ENCODE measurements around the gene METTL4.
A peak's percentile ranks its signal among the peaks of the same experiment; 100 is the strongest.

Gene METTL4

DNA sequence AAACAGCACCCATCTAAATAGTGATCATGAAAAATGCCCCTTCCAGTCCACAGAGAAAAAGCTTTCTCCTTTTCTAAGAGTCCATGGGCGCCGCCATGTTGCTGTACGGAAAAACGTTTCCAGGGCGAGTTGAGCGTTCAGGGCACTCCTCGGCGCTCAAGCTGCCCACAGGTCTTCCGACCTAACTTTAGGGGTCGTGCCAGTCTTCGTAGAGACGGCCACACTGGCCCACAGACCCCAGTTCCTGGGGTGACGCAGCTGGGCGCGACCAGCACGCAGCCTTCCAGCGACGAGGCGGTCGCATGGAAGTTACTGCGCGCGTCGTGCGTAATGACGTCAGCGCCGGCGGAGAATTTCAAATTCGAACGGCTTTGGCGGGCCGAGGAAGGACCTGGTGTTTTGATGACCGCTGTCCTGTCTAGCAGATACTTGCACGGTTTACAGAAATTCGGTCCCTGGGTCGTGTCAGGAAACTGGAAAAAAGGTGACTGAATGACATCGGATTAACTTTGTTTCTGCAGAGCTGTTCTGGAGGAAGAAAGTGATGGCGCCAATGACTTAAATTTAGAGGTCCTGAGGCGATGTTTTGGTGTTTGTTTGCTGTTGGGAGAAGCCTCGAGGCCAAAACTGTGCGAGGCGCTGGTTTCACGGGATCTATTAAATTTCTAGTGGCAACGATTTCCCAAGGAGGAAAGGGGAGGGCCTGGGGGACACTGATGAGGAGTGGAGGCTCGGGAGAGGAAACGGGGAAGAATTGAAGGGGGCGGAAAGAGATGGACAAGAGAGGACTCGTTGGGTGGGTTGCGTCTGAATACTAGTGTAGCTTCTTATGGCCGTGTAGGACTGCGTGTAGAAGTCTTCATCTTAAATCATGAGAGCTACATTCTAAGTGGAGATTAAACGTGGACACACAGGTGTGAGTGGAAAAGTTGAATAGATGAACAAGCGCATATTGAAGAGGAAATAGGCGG is at the start of gene METTL4, which contains the start of gene NDC80:
Gene METTL4, minus strand, starts transcription at position 306 of the 971 bp plus-strand sequence. CDS start 4,289 bp downstream, outside the sequence.
Gene NDC80, plus strand, starts transcription at position 358 of the 971 bp plus-strand sequence. CDS start 1,429 bp downstream, outside the sequence.
- Histone ChIP-seq H3K27me3 (ENCODE audit: control insufficient read depth in 1 of 2, insufficient read depth in 2 of 2, low read length in 2 of 2) (no peaks in the 10 kb centered on the region), H3K4me3 (ENCODE audit: low read depth in 1 of 2, low read length in 2 of 2) (peak within 1 kb of the TSS; percentile 72 to 94), H3K36me3 (ENCODE audit: insufficient read depth, low read length) (no peaks in the 10 kb centered on the region), H3K27ac (ENCODE audit: low read depth, low read length) (peak within 1 kb of the TSS; percentile 68), H3K4me1 (ENCODE audit: insufficient read depth, low read length) (peaks cover 13% of the 10 kb centered on the region), H3K9ac (ENCODE audit: low read length) (peak within 1 kb of the TSS; percentile 91), H3K9me3 (ENCODE audit: low read length) (no peaks in the 10 kb centered on the region)

- Histone ChIP-seq H3K27ac (ENCODE audit: low read depth, low read length) (no peak overlapping the region), H3K36me3 (ENCODE audit: insufficient read depth, low read length) (no peaks in the 10 kb centered on the region), H3K27me3 (ENCODE audit: control insufficient read depth in 1 of 2, insufficient read depth in 2 of 2, low read length in 2 of 2) (no peaks in the 10 kb centered on the region), H3K9ac (ENCODE audit: low read length) (no peak overlapping the region), H3K4me3 (ENCODE audit: low read depth in 1 of 2, low read length in 2 of 2) (no peak overlapping the region), H3K9me3 (ENCODE audit: low read length) (no peaks in the 10 kb centered on the region), H3K4me1 (ENCODE audit: insufficient read depth, low read length) (no peaks in the 10 kb centered on the region)
Measured at GRCh38 chr18:2618009-2618408, 46.7 kb upstream of the METTL4 start.

- Histone ChIP-seq H3K9ac (ENCODE audit: low read length) (no peak overlapping the region), H3K9me3 (ENCODE audit: low read length) (no peaks in the 10 kb centered on the region), H3K27me3 (ENCODE audit: control insufficient read depth in 1 of 2, insufficient read depth in 2 of 2, low read length in 2 of 2) (no peaks in the 10 kb centered on the region), H3K36me3 (ENCODE audit: insufficient read depth, low read length) (no peaks in the 10 kb centered on the region), H3K4me3 (ENCODE audit: low read depth in 1 of 2, low read length in 2 of 2) (no peak overlapping the region), H3K4me1 (ENCODE audit: insufficient read depth, low read length) (no peaks in the 10 kb centered on the region), H3K27ac (ENCODE audit: low read depth, low read length) (no peak overlapping the region)
Measured at GRCh38 chr18:2617401-2617998, 46.2 kb upstream of the METTL4 start.

GRCh38 chr18:2612996-2613395 is 41.7 kb upstream of the METTL4 start:
- no peaks in the 10 kb centered on the region for H3K36me3 ChIP-seq (ENCODE audit: insufficient read depth, low read length)
- H3K27ac ChIP-seq (ENCODE audit: low read depth, low read length), result no peak overlapping the region
- no peak overlapping the region for H3K4me3 ChIP-seq (ENCODE audit: low read depth in 1 of 2, low read length in 2 of 2)
- H3K4me1 ChIP-seq (ENCODE audit: insufficient read depth, low read length), result no peaks in the 10 kb centered on the region
- no peaks in the 10 kb centered on the region for H3K9me3 ChIP-seq (ENCODE audit: low read length)
- H3K9ac ChIP-seq (ENCODE audit: low read length), result no peak overlapping the region
- H3K27me3 ChIP-seq (ENCODE audit: control insufficient read depth in 1 of 2, insufficient read depth in 2 of 2, low read length in 2 of 2), result no peaks in the 10 kb centered on the region

GRCh38 chr18:2610549-2610948 is 39.2 kb upstream of the METTL4 start:
- Histone ChIP-seq H3K9me3 (ENCODE audit: low read length) (no peaks in the 10 kb centered on the region), H3K27ac (ENCODE audit: low read depth, low read length) (no peak overlapping the region), H3K9ac (ENCODE audit: low read length) (no peak overlapping the region), H3K4me3 (ENCODE audit: low read depth in 1 of 2, low read length in 2 of 2) (no peak overlapping the region), H3K36me3 (ENCODE audit: insufficient read depth, low read length) (no peaks in the 10 kb centered on the region), H3K27me3 (ENCODE audit: control insufficient read depth in 1 of 2, insufficient read depth in 2 of 2, low read length in 2 of 2) (no peaks in the 10 kb centered on the region), H3K4me1 (ENCODE audit: insufficient read depth, low read length) (no peaks in the 10 kb centered on the region)

GRCh38 chr18:2609604-2610003 is 38.3 kb upstream of the METTL4 start:
- Histone ChIP-seq H3K27me3 (ENCODE audit: control insufficient read depth in 1 of 2, insufficient read depth in 2 of 2, low read length in 2 of 2) (no peaks in the 10 kb centered on the region), H3K4me1 (ENCODE audit: insufficient read depth, low read length) (no peaks in the 10 kb centered on the region), H3K27ac (ENCODE audit: low read depth, low read length) (no peak overlapping the region)

DNA sequence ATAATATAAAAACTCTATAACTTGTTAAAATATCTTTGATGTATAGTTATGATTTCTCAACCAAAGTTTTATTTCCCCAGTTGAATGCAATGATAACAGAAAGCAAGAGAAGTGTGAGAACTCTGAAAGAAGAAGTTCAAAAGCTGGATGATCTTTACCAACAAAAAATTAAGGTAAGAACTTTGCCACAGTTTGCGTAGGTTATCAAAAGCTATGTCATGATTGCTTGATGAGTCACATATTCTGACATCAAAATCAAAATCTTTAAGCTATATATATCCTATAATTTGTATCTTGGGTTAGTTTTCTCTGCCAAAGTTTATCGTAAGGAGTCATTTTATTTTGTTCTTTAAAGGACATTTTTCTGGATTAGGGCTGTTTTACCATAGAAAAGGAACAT is 35.0 kb upstream of the METTL4 start:
- no peaks in the 10 kb centered on the region for H3K4me1 ChIP-seq (ENCODE audit: insufficient read depth, low read length)
- H3K27me3 ChIP-seq (ENCODE audit: control insufficient read depth in 1 of 2, insufficient read depth in 2 of 2, low read length in 2 of 2), result no peaks in the 10 kb centered on the region
- H3K9me3 ChIP-seq (ENCODE audit: low read length), result no peaks in the 10 kb centered on the region
- no peak overlapping the region for H3K27ac ChIP-seq (ENCODE audit: low read depth, low read length)
- no peak overlapping the region for H3K4me3 ChIP-seq (ENCODE audit: low read depth in 1 of 2, low read length in 2 of 2)
- H3K9ac ChIP-seq (ENCODE audit: low read length), result no peak overlapping the region
- no peaks in the 10 kb centered on the region for H3K36me3 ChIP-seq (ENCODE audit: insufficient read depth, low read length)

More at GRCh38 chr18:2609604-2610003, 38.3 kb upstream of the METTL4 start:
- Histone ChIP-seq H3K9me3 (ENCODE audit: low read length) (no peaks in the 10 kb centered on the region), H3K36me3 (ENCODE audit: insufficient read depth, low read length) (no peaks in the 10 kb centered on the region), H3K4me3 (ENCODE audit: low read depth in 1 of 2, low read length in 2 of 2) (no peak overlapping the region), H3K9ac (ENCODE audit: low read length) (no peak overlapping the region)

DNA sequence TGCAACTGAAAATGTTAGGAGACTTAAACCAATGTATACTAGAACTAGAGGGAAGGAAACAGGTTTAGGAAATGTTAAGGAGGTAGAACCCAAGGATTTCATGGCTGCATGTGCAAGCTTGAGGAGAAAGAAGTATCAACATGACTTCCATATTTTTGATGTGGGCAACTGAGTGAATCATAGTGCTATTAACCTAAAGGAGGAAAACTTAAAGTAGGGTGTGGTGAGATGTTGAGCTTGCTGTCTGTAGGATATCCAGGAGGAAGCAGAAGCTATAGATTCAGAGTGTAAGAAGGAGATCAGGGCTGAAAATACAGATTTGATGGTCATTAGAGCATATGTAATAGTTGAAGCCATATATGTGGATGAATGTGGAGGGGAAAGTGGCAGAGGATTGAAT is 31.5 kb upstream of the METTL4 start:
- Histone ChIP-seq H3K27ac (ENCODE audit: low read depth, low read length) (no peak overlapping the region), H3K27me3 (ENCODE audit: control insufficient read depth in 1 of 2, insufficient read depth in 2 of 2, low read length in 2 of 2) (no peaks in the 10 kb centered on the region), H3K9me3 (ENCODE audit: low read length) (no peaks in the 10 kb centered on the region), H3K9ac (ENCODE audit: low read length) (no peak overlapping the region), H3K36me3 (ENCODE audit: insufficient read depth, low read length) (no peaks in the 10 kb centered on the region), H3K4me3 (ENCODE audit: low read depth in 1 of 2, low read length in 2 of 2) (no peak overlapping the region), H3K4me1 (ENCODE audit: insufficient read depth, low read length) (no peaks in the 10 kb centered on the region)

GRCh38 chr18:2597639-2598038 is 26.3 kb upstream of the METTL4 start:
- H3K4me1 ChIP-seq (ENCODE audit: insufficient read depth, low read length), result no peaks in the 10 kb centered on the region
- no peak overlapping the region for H3K27ac ChIP-seq (ENCODE audit: low read depth, low read length)
- H3K9me3 ChIP-seq (ENCODE audit: low read length), result no peaks in the 10 kb centered on the region

GRCh38 chr18:2590303-2590702 is 19.0 kb upstream of the METTL4 start:
- Histone ChIP-seq H3K27ac (ENCODE audit: low read depth, low read length) (no peak overlapping the region), H3K36me3 (ENCODE audit: insufficient read depth, low read length) (no peaks in the 10 kb centered on the region), H3K9ac (ENCODE audit: low read length) (no peak overlapping the region), H3K4me1 (ENCODE audit: insufficient read depth, low read length) (no peaks in the 10 kb centered on the region), H3K9me3 (ENCODE audit: low read length) (no peaks in the 10 kb centered on the region), H3K27me3 (ENCODE audit: control insufficient read depth in 1 of 2, insufficient read depth in 2 of 2, low read length in 2 of 2) (no peaks in the 10 kb centered on the region), H3K4me3 (ENCODE audit: low read depth in 1 of 2, low read length in 2 of 2) (no peak overlapping the region)

More at GRCh38 chr18:2597639-2598038, 26.3 kb upstream of the METTL4 start:
- H3K27me3 ChIP-seq (ENCODE audit: control insufficient read depth in 1 of 2, insufficient read depth in 2 of 2, low read length in 2 of 2), result no peaks in the 10 kb centered on the region
- H3K36me3 ChIP-seq (ENCODE audit: insufficient read depth, low read length), result no peaks in the 10 kb centered on the region
- H3K9ac ChIP-seq (ENCODE audit: low read length), result no peak overlapping the region
- no peak overlapping the region for H3K4me3 ChIP-seq (ENCODE audit: low read depth in 1 of 2, low read length in 2 of 2)

DNA sequence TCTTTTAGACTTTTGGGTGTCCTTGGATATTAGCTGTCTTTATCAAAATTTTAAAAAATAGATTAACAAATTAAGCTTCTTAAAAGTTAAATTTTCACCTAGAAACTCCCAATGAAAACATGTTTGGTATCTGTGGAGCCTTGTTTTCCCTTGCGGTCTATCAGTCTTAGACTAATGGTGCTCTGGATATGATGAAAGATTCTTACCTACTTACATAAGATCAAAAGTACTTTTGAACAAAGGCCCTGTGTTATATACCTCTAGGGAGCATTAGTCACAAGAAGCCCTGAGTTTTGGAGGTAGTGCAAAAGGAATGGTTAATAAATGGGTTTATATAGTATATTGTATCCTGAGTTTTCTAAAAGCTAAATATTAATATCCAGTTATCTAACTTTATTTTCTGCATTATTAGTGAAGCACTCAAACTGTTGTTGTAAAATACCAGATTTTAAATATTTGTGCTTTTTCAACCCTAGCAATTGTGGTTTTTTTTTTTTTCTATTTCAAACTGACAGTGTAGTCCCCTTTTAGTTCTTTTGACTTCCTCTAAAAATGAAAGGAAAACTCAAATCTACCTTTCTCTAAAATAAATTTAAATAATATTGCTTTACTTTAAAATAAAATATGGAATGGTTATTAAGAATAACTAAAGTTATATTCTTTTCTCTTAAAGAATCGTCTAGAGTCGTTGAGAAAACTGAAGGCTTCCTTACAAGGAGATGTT is 18.2 kb upstream of the METTL4 start:
- H3K27me3 ChIP-seq (ENCODE audit: control insufficient read depth in 1 of 2, insufficient read depth in 2 of 2, low read length in 2 of 2), result no peaks in the 10 kb centered on the region
- H3K4me3 ChIP-seq (ENCODE audit: low read depth in 1 of 2, low read length in 2 of 2), result no peak overlapping the region
- no peak overlapping the region for H3K27ac ChIP-seq (ENCODE audit: low read depth, low read length)
- no peaks in the 10 kb centered on the region for H3K36me3 ChIP-seq (ENCODE audit: insufficient read depth, low read length)
- H3K9me3 ChIP-seq (ENCODE audit: low read length), result no peaks in the 10 kb centered on the region
- H3K4me1 ChIP-seq (ENCODE audit: insufficient read depth, low read length), result no peaks in the 10 kb centered on the region
- H3K9ac ChIP-seq (ENCODE audit: low read length), result no peak overlapping the region

Measured in muscle layer of colon (tissue), 2 donors.